ENCODE data around the gene SLIT2.

The SLIT2 gene

GRCh38 chr4:20264688-20265087, 13.0 kb downstream of the SLIT2 start:
- DNase-seq (ENCODE audit: insufficient read length, low spot score), result no peak
- no peak for FAIRE-seq
- TF ChIP-seq CTCF (IDR thresholded peaks at IDR 0.05; ENCODE audit: insufficient read depth, missing control alignments), result no peak

GRCh38 chr4:20265726-20266125, 14.0 kb downstream of the SLIT2 start:
- no peak for TF ChIP-seq CTCF (IDR thresholded peaks at IDR 0.05; ENCODE audit: insufficient read depth, missing control alignments)
- DNase-seq (ENCODE audit: insufficient read length, low spot score), result no peak
- no peak for FAIRE-seq

- TF ChIP-seq CTCF (IDR thresholded peaks at IDR 0.05; ENCODE audit: insufficient read depth, missing control alignments), result no peak
- no peak for DNase-seq (ENCODE audit: insufficient read length, low spot score)
- no peak for FAIRE-seq
Measured at GRCh38 chr4:20266215-20267082, 14.7 kb downstream of the SLIT2 start.

GRCh38 chr4:20268028-20268427, 16.3 kb downstream of the SLIT2 start:
- DNase-seq (ENCODE audit: insufficient read length, low spot score) (no peak), FAIRE-seq (no peak)
- TF ChIP-seq CTCF (IDR thresholded peaks at IDR 0.05; ENCODE audit: insufficient read depth, missing control alignments), result no peak

GRCh38 chr4:20269320-20269719, 17.6 kb downstream of the SLIT2 start:
- no peak for FAIRE-seq
- TF ChIP-seq CTCF (IDR thresholded peaks at IDR 0.05; ENCODE audit: insufficient read depth, missing control alignments), result no peak
- DNase-seq (ENCODE audit: insufficient read length, low spot score), result no peak

GRCh38 chr4:20271950-20272349, 20.2 kb downstream of the SLIT2 start:
- no peak for DNase-seq (ENCODE audit: insufficient read length, low spot score)
- TF ChIP-seq CTCF (IDR thresholded peaks at IDR 0.05; ENCODE audit: insufficient read depth, missing control alignments), result no peak

GRCh38 chr4:20272411-20272872, 20.7 kb downstream of the SLIT2 start:
- DNase-seq (ENCODE audit: insufficient read length, low spot score) (no peak), FAIRE-seq (peak; percentile 21)
- TF ChIP-seq CTCF (IDR thresholded peaks at IDR 0.05; ENCODE audit: insufficient read depth, missing control alignments), result no peak

More at GRCh38 chr4:20271950-20272349, 20.2 kb downstream of the SLIT2 start:
- no peak for FAIRE-seq

Data from D721Med (cell line).